ENCODE data around the gene DNPH1.

The DNPH1 gene

GRCh38 chr6:43240950-43241349 is 11.7 kb upstream of the DNPH1 start:
- no peak for TF ChIP-seq CTCF (conservative IDR thresholded peaks at IDR 0.05; ENCODE audit: low read depth)
- POLR2A ChIA-PET (ENCODE audit: low non-redundant PET) = interaction anchor here (0.6 kb wide), 1 partner anchor 26 kb away, joined by 5 read pairs; no protein-coding TSS in a partner anchor

GRCh38 chr6:43239054-43239453 is 9.8 kb upstream of the DNPH1 start:
- no peak for DNase-seq (ENCODE audit: low spot score)
- TF ChIP-seq CTCF (conservative IDR thresholded peaks at IDR 0.05; ENCODE audit: low read depth) = no peak
- no peak overlapping the region for H3K27ac ChIP-seq
- ChIA-PET CTCF (interaction anchor here (1.9 kb wide), 1 partner anchor 10 kb away, joined by 13 read pairs; the partner anchor contains the start of gene DNPH1), POLR2A (ENCODE audit: low non-redundant PET) (no interaction called here)

More at GRCh38 chr6:43240950-43241349, 11.7 kb upstream of the DNPH1 start:
- CTCF ChIA-PET = interaction anchor here (0.6 kb wide), 3 partner anchors 12 to 255 kb away, joined by 3 read pairs; partner anchors contain the start of gene DNPH1
- no peak for DNase-seq (ENCODE audit: low spot score)
- H3K27ac ChIP-seq = no peak overlapping the region

- H3K27ac ChIP-seq = no peak overlapping the region
- ChIA-PET CTCF (interaction anchor here (0.6 kb wide), 1 partner anchor 73 kb away, joined by 5 read pairs; the partner anchor contains the start of gene CRIP3), POLR2A (ENCODE audit: low non-redundant PET) (no interaction called here)
- TF ChIP-seq CTCF (conservative IDR thresholded peaks at IDR 0.05; ENCODE audit: low read depth) = no peak
- DNase-seq (ENCODE audit: low spot score) = no peak
These were observed 6.6 kb upstream of the DNPH1 start for GRCh38 chr6:43235841-43236240.

GRCh38 chr6:43231735-43232450 is 2.6 kb upstream of the DNPH1 start:
- ChIA-PET CTCF (no interaction called here), POLR2A (ENCODE audit: low non-redundant PET) (no interaction called here)

GRCh38 chr6:43231053-43231452 is 1.8 kb upstream of the DNPH1 start:
- no peak for DNase-seq (ENCODE audit: low spot score)
- TF ChIP-seq CTCF (conservative IDR thresholded peaks at IDR 0.05; ENCODE audit: low read depth) = no peak
- no peak overlapping the region for H3K27ac ChIP-seq
- ChIA-PET POLR2A (ENCODE audit: low non-redundant PET) (no interaction called here), CTCF (interaction anchor here (0.7 to 1.6 kb wide), 2 partner anchors 11 to 151 kb away, joined by 3 to 6 read pairs; no protein-coding TSS in a partner anchor)

More at GRCh38 chr6:43231735-43232450, 2.6 kb upstream of the DNPH1 start:
- H3K27ac ChIP-seq = no peak overlapping the region
- TF ChIP-seq CTCF (conservative IDR thresholded peaks at IDR 0.05; ENCODE audit: low read depth) = no peak
- DNase-seq (ENCODE audit: low spot score) = no peak

- ChIA-PET CTCF (interaction anchor here (0.6 to 1.6 kb wide), 11 partner anchors 8 to 280 kb away, joined by 3 to 13 read pairs (median 3); partner anchors contain the start of gene LRRC73), POLR2A (ENCODE audit: low non-redundant PET) (no interaction called here)
- no peak for DNase-seq (ENCODE audit: low spot score)
- peak overlapping the region; percentile 76 for H3K27ac ChIP-seq
- no peak for TF ChIP-seq CTCF (conservative IDR thresholded peaks at IDR 0.05; ENCODE audit: low read depth)
These were observed 731 bp upstream of the DNPH1 start for GRCh38 chr6:43229803-43230620.
